Urinary bladder (tissue), 4 donors: ENCODE results near the gene SENP7. TPM values are rescaled to one million over a fixed set of nuclear protein-coding genes. Genes with fewer than 3 reads are reported as not detected.
"Not testable (repeated sequence)": the region's sequence is repeated elsewhere in the genome, so short reads cannot be mapped to it uniquely, and the experiment has no call there.

Experiments used
- DNase-seq: peaks from one replicate; pipeline ENCODE4 v3.0.0-alpha.2; 2015; ENCODE audit errors: extremely low spot score
- H3K27ac ChIP-seq: one replicate; pipeline ENCODE4 v1.5.1; 2013; ENCODE audit warnings: low read depth, mild to moderate bottlenecking, moderate library complexity
- H3K36me3 ChIP-seq: one replicate; pipeline ENCODE4 v1.6.1; 2013; ENCODE audit warnings: mild to moderate bottlenecking, moderate library complexity; ENCODE audit not compliant: insufficient read depth
- H3K4me1 ChIP-seq: one replicate; pipeline ENCODE4 v1.6.1; 2013; ENCODE audit warnings: mild to moderate bottlenecking, moderate library complexity; ENCODE audit not compliant: insufficient read depth
- H3K4me3 ChIP-seq: one replicate; pipeline ENCODE4 v1.5.1; 2013; ENCODE audit warnings: low read depth, low read length
- whole genome bisulfite sequencing: extraction: QIAGEN DNeasy Blood & Tissue Kit; methylation state at CpG from one replicate; pipeline ENCODE4 v1.1.7; 2013; 5-methylcytosine and 5-hydroxymethylcytosine counted together
- polyA plus RNA-seq: library from polyadenylated mRNA; stranded (reverse); fragments of 200-250 nt; gene quantifications from one replicate; pipeline ENCODE4 v1.2.3, GENCODE V29; 2013
- total RNA-seq: library from RNA; depleted of rRNA; stranded (reverse); fragments of >200 nt; gene quantifications from one replicate; pipeline ENCODE4 v1.2.3, GENCODE V29; 2014
- donor health status: healthy with polysubstance abuse.
- donor health status: healthy.

The SENP7 gene
- total and polyA plus RNA-seq, 2 donors: 13.1 to 136 TPM

DNA sequence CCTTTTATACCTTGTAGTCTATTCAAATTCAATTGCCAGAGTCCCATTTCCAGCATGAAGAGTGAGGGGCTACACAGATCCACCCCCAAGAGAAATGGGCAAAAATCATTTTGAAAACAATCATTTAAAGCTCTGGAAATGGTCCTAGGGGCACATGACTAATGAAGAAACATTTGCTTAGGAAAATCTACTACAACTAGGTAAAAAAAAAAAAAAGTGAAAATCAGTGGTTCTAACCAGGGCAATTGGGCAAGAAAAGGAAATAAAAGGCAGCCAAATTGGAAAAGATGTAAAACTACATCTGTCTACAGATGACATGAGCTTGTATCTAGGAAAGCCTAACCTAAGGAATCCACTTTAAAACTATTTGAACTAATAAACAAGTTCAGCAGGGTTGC lies 202.0 kb downstream of the SENP7 start:
- Histone ChIP-seq H3K4me1 (no peaks in the 10 kb centered on the region), H3K27ac (no peak overlapping the region), H3K4me3 (no peak overlapping the region), H3K36me3 (no peaks in the 10 kb centered on the region)
- DNase-seq: no peak

- not testable (repeated sequence) for DNase-seq, H3K4me3 ChIP-seq, H3K36me3 ChIP-seq, H3K4me1 ChIP-seq, H3K27ac ChIP-seq
Observed at GRCh38 chr3:101308147-101308772, 204.8 kb downstream of the SENP7 start.

DNA sequence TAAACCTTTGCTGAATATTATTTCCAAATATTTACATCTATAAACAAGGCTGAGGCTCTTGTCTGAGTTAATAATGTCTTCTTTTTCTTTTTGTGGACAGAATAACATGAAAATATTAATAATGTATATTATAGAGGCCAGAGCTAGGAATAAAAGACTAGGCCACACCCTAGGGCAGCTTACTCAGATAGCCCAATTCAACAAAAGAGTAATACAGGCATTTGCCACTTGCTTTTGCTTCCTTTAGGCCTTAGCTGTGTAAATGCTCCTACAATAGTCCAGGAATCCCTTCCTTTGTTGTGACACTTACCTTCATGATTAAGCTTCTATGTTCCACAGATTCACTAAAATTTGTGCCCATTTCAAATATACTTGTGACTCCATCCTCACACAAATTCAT lies 209.2 kb downstream of the SENP7 start:
- H3K27ac ChIP-seq: no peak overlapping the region
- no peaks in the 10 kb centered on the region for H3K36me3 ChIP-seq
- no peak overlapping the region for H3K4me3 ChIP-seq
- H3K4me1 ChIP-seq: no peaks in the 10 kb centered on the region
- no peak for DNase-seq

- Histone ChIP-seq H3K4me3 (no peak overlapping the region), H3K27ac (no peak overlapping the region), H3K36me3 (no peaks in the 10 kb centered on the region), H3K4me1 (no peaks in the 10 kb centered on the region)
- DNase-seq: no peak
- WGBS: 46% methylated on average over 5 of the region's 5 CpGs
Observed at GRCh38 chr3:101303089-101303731, 209.8 kb downstream of the SENP7 start.

DNA sequence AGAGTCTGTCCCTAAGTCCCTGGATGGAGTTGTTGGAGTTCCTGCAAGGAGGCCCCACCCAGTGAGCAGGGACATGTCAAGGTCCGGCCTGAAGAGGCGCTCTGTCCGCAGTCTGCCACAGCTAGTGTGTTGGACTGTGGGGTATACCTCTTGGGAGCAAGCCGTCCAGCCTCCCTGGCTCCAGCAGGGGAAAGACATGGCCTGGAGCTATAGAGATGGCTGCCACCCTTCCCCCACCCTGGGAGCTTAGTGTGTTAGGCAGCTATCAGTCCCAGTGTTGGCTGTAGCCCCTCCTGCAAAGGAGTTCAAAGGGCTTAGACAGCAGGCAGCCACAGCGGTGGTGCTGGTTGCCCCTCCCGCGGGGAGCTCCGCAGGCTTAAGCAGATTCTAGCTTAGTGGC lies 212.9 kb downstream of the SENP7 start:
- no peak overlapping the region for H3K4me3 ChIP-seq
- 94% methylated on average over 8 of the region's 8 CpGs for WGBS
- no peaks in the 10 kb centered on the region for H3K36me3 ChIP-seq
- no peak for DNase-seq
- no peaks in the 10 kb centered on the region for H3K4me1 ChIP-seq
- no peak overlapping the region for H3K27ac ChIP-seq

- H3K27ac ChIP-seq: no peak overlapping the region
- no peak for DNase-seq
Observed at GRCh38 chr3:101292027-101292426, 221.0 kb downstream of the SENP7 start.

GRCh38 chr3:101288294-101288693 lies 224.7 kb downstream of the SENP7 start:
- 91% methylated on average over 2 of the region's 2 CpGs for WGBS
- no peak for DNase-seq
- H3K27ac ChIP-seq: no peak overlapping the region
- no peak overlapping the region for H3K4me3 ChIP-seq
- H3K4me1 ChIP-seq: no peaks in the 10 kb centered on the region
- no peaks in the 10 kb centered on the region for H3K36me3 ChIP-seq

More at GRCh38 chr3:101292027-101292426, 221.0 kb downstream of the SENP7 start:
- Histone ChIP-seq H3K4me3 (no peak overlapping the region), H3K36me3 (no peaks in the 10 kb centered on the region), H3K4me1 (no peaks in the 10 kb centered on the region)

GRCh38 chr3:101284757-101285156 lies 228.3 kb downstream of the SENP7 start:
- DNase-seq: no peak
- WGBS: 65% methylated on average over 1 of the region's 1 CpG
- Histone ChIP-seq H3K27ac (no peak overlapping the region), H3K36me3 (no peaks in the 10 kb centered on the region), H3K4me1 (no peaks in the 10 kb centered on the region), H3K4me3 (no peak overlapping the region)

- no peak for DNase-seq
- Histone ChIP-seq H3K4me1 (no peaks in the 10 kb centered on the region), H3K27ac (no peak overlapping the region), H3K4me3 (no peak overlapping the region), H3K36me3 (no peaks in the 10 kb centered on the region)
- 46% methylated on average over 3 of the region's 3 CpGs for WGBS
Observed at GRCh38 chr3:101281521-101282030, 231.4 kb downstream of the SENP7 start.

DNA sequence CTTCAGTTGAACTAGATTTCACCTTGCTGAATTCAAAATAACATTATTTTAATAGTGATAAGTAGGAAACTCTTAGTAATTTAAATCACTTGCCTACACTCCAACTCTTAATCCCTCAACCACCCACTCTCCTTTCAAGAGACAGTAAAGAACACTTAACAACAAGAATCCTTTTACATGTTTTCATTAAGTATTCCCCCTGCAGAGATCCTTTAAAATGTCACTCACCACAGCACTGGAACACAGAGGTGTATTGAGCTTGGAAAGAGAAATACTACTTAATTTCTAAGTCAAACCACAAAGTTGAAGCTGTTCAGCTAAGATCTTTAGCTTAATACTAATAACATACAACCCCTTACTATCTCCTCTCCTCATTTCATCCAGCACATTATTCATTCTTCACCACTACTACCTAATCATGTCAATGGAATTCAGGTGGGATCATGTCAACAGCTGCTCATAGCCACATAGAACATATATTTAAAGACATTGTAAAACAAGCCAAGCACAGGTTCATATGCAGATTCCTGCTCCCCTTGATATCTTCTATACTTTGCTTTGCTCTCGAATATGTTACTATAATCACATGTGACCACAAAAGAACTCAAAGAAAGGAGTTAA lies 233.1 kb downstream of the SENP7 start:
- H3K4me1 ChIP-seq: no peaks in the 10 kb centered on the region
- DNase-seq: no peak
- WGBS: 88% methylated on average over 1 of the region's 1 CpG
- no peaks in the 10 kb centered on the region for H3K36me3 ChIP-seq
- no peak overlapping the region for H3K4me3 ChIP-seq
- H3K27ac ChIP-seq: no peak overlapping the region

- no peaks in the 10 kb centered on the region for H3K4me1 ChIP-seq
- DNase-seq: no peak
- H3K27ac ChIP-seq: no peak overlapping the region
- H3K36me3 ChIP-seq: no peaks in the 10 kb centered on the region
- no peak overlapping the region for H3K4me3 ChIP-seq
Observed at GRCh38 chr3:101279162-101279561, 233.8 kb downstream of the SENP7 start.

- Histone ChIP-seq H3K36me3 (no peaks in the 10 kb centered on the region), H3K4me3 (no peak overlapping the region), H3K27ac (no peak overlapping the region), H3K4me1 (no peaks in the 10 kb centered on the region)
- DNase-seq: no peak
Observed at GRCh38 chr3:101278727-101279126, 234.3 kb downstream of the SENP7 start.
